ENCODE results near the gene AGAP1. TPM values are rescaled to one million over a fixed set of nuclear protein-coding genes. Genes with fewer than 3 reads are reported as not detected.

The AGAP1 gene
- polyA plus RNA-seq, 2 of the 4 experiments (the other 2 are of a cell fraction): 20.2 to 21.9 TPM

DNA sequence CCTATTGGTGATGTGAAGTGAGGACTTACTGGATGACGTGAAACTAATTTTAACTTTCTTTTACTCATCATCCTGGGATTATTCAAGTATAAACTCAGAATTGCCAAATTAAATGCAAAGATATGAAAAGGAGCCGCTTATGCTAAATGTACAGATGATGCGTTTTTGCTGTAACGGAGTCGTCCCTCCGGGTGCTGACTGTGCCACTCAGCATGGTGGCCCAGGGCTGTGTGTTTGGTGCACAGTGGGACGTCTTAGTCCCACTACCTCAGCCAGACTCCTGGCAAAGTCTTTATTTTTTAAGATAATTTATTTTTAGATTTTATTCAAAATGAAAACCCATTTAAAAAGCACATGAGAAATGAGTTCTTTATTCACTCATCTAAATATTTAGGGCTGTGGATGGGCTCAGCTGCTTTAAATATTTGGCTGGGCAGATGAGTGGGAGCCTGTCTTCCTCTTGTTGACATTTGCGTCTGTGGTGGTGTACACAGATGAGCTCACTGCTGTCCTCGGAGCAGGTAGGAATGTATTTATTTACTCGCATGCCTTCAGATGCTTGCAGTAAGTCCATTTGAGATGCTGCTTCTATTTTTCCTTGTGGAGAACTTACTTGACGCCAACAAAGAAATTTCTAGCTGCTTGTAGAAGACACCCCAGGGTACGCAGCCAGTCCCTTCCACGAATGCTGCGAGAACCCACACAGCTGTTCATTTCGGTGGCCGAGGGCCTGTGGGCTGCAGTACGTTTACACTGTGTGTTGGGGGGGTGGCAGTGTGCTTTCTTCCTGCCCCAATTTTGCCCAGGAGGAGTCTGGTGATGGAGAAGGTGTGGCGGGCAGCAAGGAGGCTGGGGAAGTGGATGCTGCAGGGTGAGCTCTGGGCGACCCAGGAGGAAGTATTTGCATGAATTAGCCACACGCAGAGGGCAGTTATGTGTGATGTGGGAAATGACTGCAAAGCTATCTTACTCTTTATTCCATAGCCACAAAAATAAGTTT lies 105.0 kb downstream of the AGAP1 start:
- ChIA-PET POLR2A (no interaction called here), CTCF (interaction anchor here (0.6 to 9.6 kb wide), 6 partner anchors 19 to 1299 kb away, joined by 3 to 205 read pairs (median 11); no protein-coding TSS in a partner anchor)
- Histone ChIP-seq H3K4me2 (0 out of 3 replicates have a peak overlapping the region, but pooled peaks have one; percentile 6), H3K9me3 (no peaks in the 10 kb centered on the region), H3K27ac (no peak overlapping the region), H3K4me1 (peaks cover 12% of the 10 kb centered on the region), H3K4me3 (no peak overlapping the region)
- TF ChIP-seq ZSCAN20 (CRISPR knock-in tag; IDR thresholded peaks at IDR 0.05) (no peak), RARB (CRISPR knock-in tag; IDR thresholded peaks at IDR 0.05) (no peak), KDM5A (IDR thresholded peaks at IDR 0.05) (no peak), HES2 (IDR thresholded peaks at IDR 0.05) (no peak), CBX8 (IDR thresholded peaks at IDR 0.05) (no peak), E2F6 (IDR thresholded peaks at IDR 0.05; ENCODE audit: borderline replicate concordance, low read depth) (no peak), HOXB5 (CRISPR knock-in tag; IDR thresholded peaks at IDR 0.05) (no peak), EHMT2 (IDR thresholded peaks at IDR 0.05; ENCODE audit: low read depth) (no peak), CHD2 (IDR thresholded peaks at IDR 0.05; ENCODE audit: low read length, partially characterized antibody) (no peak), GATA3 (IDR thresholded peaks at IDR 0.05; ENCODE audit: borderline replicate concordance) (no peak), TFCP2L1 (CRISPR knock-in tag; IDR thresholded peaks at IDR 0.05) (no peak), CHD4 (IDR thresholded peaks at IDR 0.05; ENCODE audit: borderline replicate concordance) (no peak), SMC3 (IDR thresholded peaks at IDR 0.05) (no peak), HEYL (CRISPR knock-in tag; IDR thresholded peaks at IDR 0.05) (no peak), ZNF302 (CRISPR knock-in tag; IDR thresholded peaks at IDR 0.05) (no peak)
- TF ChIP-seq, protein P1, sequence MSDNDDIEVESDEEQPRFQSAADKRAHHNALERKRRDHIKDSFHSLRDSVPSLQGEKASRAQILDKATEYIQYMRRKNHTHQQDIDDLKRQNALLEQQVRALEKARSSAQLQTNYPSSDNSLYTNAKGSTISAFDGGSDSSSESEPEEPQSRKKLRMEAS (IDR thresholded peaks at IDR 0.05): no peak
- 80% methylated on average over 20 of the region's 20 CpGs for WGBS (ENCODE audit: missing lambda C conversion rate)
- DNase-seq (ENCODE audit: low read depth in 1 of 2, low spot score in 1 of 2) (peak in 1 of 2 experiments; percentile 21), ATAC-seq (no peak), FAIRE-seq (no peak)

- Histone ChIP-seq H3K9me3 (no peaks in the 10 kb centered on the region), H3K4me1 (peaks cover 10% of the 10 kb centered on the region; the same call in 2 of the 3 replicates), H3K4me2 (no peak overlapping the region), H3K27ac (no peak overlapping the region), H3K4me3 (no peak overlapping the region)
- no peak for TF ChIP-seq BHLHE40 (IDR thresholded peaks at IDR 0.05; ENCODE audit: low read depth, low read length)
- no peak for TF ChIP-seq HDAC2 (IDR thresholded peaks at IDR 0.05)
- TF ChIP-seq NPAS2 (CRISPR knock-in tag; IDR thresholded peaks at IDR 0.05; ENCODE audit: borderline replicate concordance): no peak
- no peak for TF ChIP-seq KDM1A (IDR thresholded peaks at IDR 0.05; ENCODE audit: low read depth)
- no peak for TF ChIP-seq ZSCAN20 (CRISPR knock-in tag; IDR thresholded peaks at IDR 0.05)
- TF ChIP-seq RAD21 (conservative IDR thresholded peaks at IDR 0.05 in 1 of 2, IDR thresholded peaks at IDR 0.05 in 1 of 2): no peak
- TF ChIP-seq ATOH8 (CRISPR knock-in tag; IDR thresholded peaks at IDR 0.05; ENCODE audit: low read depth): no peak
- no peak for TF ChIP-seq HOXB13 (CRISPR knock-in tag; IDR thresholded peaks at IDR 0.05; ENCODE audit: low read depth)
- TF ChIP-seq, protein P2, sequence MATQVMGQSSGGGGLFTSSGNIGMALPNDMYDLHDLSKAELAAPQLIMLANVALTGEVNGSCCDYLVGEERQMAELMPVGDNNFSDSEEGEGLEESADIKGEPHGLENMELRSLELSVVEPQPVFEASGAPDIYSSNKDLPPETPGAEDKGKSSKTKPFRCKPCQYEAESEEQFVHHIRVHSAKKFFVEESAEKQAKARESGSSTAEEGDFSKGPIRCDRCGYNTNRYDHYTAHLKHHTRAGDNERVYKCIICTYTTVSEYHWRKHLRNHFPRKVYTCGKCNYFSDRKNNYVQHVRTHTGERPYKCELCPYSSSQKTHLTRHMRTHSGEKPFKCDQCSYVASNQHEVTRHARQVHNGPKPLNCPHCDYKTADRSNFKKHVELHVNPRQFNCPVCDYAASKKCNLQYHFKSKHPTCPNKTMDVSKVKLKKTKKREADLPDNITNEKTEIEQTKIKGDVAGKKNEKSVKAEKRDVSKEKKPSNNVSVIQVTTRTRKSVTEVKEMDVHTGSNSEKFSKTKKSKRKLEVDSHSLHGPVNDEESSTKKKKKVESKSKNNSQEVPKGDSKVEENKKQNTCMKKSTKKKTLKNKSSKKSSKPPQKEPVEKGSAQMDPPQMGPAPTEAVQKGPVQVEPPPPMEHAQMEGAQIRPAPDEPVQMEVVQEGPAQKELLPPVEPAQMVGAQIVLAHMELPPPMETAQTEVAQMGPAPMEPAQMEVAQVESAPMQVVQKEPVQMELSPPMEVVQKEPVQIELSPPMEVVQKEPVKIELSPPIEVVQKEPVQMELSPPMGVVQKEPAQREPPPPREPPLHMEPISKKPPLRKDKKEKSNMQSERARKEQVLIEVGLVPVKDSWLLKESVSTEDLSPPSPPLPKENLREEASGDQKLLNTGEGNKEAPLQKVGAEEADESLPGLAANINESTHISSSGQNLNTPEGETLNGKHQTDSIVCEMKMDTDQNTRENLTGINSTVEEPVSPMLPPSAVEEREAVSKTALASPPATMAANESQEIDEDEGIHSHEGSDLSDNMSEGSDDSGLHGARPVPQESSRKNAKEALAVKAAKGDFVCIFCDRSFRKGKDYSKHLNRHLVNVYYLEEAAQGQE (IDR thresholded peaks at IDR 0.05): no peak
- no peak for TF ChIP-seq POLR2AphosphoS2 (conservative IDR thresholded peaks at IDR 0.05; ENCODE audit: low read length)
- TF ChIP-seq TFCP2L1 (CRISPR knock-in tag; IDR thresholded peaks at IDR 0.05): no peak
- CTCF ChIA-PET: interaction anchor here (0.9 to 3.8 kb wide), 2 partner anchors 18 to 147 kb away, joined by 3 to 19 read pairs; no protein-coding TSS in a partner anchor
- FAIRE-seq (no peak), ATAC-seq (no peak), DNase-seq (ENCODE audit: low read depth in 1 of 2, low spot score in 1 of 2) (no peak)
- POLR2A ChIA-PET: no interaction called here
- 89% methylated on average over 14 of the region's 16 CpGs for WGBS (ENCODE audit: missing lambda C conversion rate)
These were observed 105.9 kb downstream of the AGAP1 start for GRCh38 chr2:235599596-235600338.

All from A549 (cell line).